22Rv1 (cell line): ENCODE data around the gene EXOSC3.

Experiments used
- ZFX ChIP-seq: fragments of 450-650 bp; IDR thresholded peaks from 2 replicates; pipeline ENCODE4 v1.6.1; 2017; ENCODE audit warnings: antibody characterized with exemption, borderline replicate concordance
- TF ChIP-seq, protein P1 (sequence below): fragments of 450-650 bp; IDR thresholded peaks from 2 replicates; pipeline ENCODE4 v1.5.1; 2017; ENCODE audit warnings: mild to moderate bottlenecking

- TF ChIP-seq, protein P1, sequence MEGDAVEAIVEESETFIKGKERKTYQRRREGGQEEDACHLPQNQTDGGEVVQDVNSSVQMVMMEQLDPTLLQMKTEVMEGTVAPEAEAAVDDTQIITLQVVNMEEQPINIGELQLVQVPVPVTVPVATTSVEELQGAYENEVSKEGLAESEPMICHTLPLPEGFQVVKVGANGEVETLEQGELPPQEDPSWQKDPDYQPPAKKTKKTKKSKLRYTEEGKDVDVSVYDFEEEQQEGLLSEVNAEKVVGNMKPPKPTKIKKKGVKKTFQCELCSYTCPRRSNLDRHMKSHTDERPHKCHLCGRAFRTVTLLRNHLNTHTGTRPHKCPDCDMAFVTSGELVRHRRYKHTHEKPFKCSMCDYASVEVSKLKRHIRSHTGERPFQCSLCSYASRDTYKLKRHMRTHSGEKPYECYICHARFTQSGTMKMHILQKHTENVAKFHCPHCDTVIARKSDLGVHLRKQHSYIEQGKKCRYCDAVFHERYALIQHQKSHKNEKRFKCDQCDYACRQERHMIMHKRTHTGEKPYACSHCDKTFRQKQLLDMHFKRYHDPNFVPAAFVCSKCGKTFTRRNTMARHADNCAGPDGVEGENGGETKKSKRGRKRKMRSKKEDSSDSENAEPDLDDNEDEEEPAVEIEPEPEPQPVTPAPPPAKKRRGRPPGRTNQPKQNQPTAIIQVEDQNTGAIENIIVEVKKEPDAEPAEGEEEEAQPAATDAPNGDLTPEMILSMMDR, result no peak
- TF ChIP-seq ZFX, result no peak
These were observed 51.9 kb downstream of the EXOSC3 start for GRCh38 chr9:37732952-37733351.
